ENCODE measurements around the gene SNRNP40. TPM values are rescaled to one million over a fixed set of nuclear protein-coding genes. Genes with fewer than 3 reads are reported as not detected.

The SNRNP40 gene
- polyA plus RNA-seq, 1 donor (not counting 4 experiments of a cell fraction or from before 2014, with no cell fraction given): 57.4 TPM

- peak overlapping the region; percentile 2 for H3K9ac ChIP-seq (ENCODE audit: control insufficient read depth, extremely low read depth, insufficient read depth, low read length)
- H3K27me3 ChIP-seq (ENCODE audit: control insufficient read depth, extremely low read depth, insufficient read depth, low read length): no peaks in the 10 kb centered on the region
- peaks cover 13 to 25% of the 10 kb centered on the region in 2 experiments for H3K36me3 ChIP-seq (ENCODE audit: control insufficient read depth in 2 of 2, extremely low read depth in 1 of 2, insufficient read depth in 2 of 2, low read length in 2 of 2)
- FAIRE-seq (peak; percentile 69), DNase-seq (ENCODE audit: low read depth, low spot score) (peak; percentile 32)
- dilution Hi-C loops (cut with MboI; ENCODE audit: extremely low pct_ligation_motif_present, low sequenced_read_pairs): no loop called here
- H3K4me1 ChIP-seq (ENCODE audit: control insufficient read depth, extremely low read depth, insufficient read depth, low read length): peaks cover 10% of the 10 kb centered on the region
- no peaks in the 10 kb centered on the region for H3K9me1 ChIP-seq (ENCODE audit: control insufficient read depth, extremely low read depth, insufficient read depth, low read length)
- H3K79me2 ChIP-seq (ENCODE audit: control insufficient read depth, insufficient read depth, low read length): peaks cover 43% of the 10 kb centered on the region
- no peaks in the 10 kb centered on the region for H4K20me1 ChIP-seq (ENCODE audit: control insufficient read depth, extremely low read depth, insufficient read depth, low read length)
- TF ChIP-seq EZH2 (IDR thresholded peaks at IDR 0.05; ENCODE audit: low read length) (no peak), CTCF (optimal IDR thresholded peaks at IDR 0.05 in 1 of 3, IDR thresholded peaks at IDR 0.05 in 1 of 3, conservative IDR thresholded peaks at IDR 0.05 in 1 of 3; ENCODE audit: extremely low read depth in 1 of 3, insufficient read depth in 2 of 3, low read length in 3 of 3) (no peak)
- H3K9me3 ChIP-seq (ENCODE audit: control insufficient read depth, low read depth, low read length): no peaks in the 10 kb centered on the region
- H3K27ac ChIP-seq (ENCODE audit: control insufficient read depth, insufficient read depth, low read length): peak overlapping the region; percentile 79
- peak overlapping the region; percentile 8 for H2AFZ ChIP-seq (ENCODE audit: control insufficient read depth, low read length)
- H3K4me2 ChIP-seq (ENCODE audit: control insufficient read depth, extremely low read depth, insufficient read depth, low read depth, low read length): peak overlapping the region; percentile 20
- no peak overlapping the region for H3K4me3 ChIP-seq (ENCODE audit: control insufficient read depth in 2 of 3, extremely low read depth in 1 of 3, insufficient read depth in 2 of 3, low read depth in 1 of 3, low read length in 3 of 3)
Observed at GRCh38 chr1:31306278-31306677, 9.7 kb upstream of the SNRNP40 start.

GRCh38 chr1:31302709-31303441, 6.3 kb upstream of the SNRNP40 start:
- Histone ChIP-seq H3K4me2 (ENCODE audit: control insufficient read depth, extremely low read depth, insufficient read depth, low read depth, low read length) (no peak overlapping the region), H3K4me3 (ENCODE audit: control insufficient read depth in 2 of 3, extremely low read depth in 1 of 3, insufficient read depth in 2 of 3, low read depth in 1 of 3, low read length in 3 of 3) (no peak overlapping the region), H3K36me3 (ENCODE audit: control insufficient read depth in 2 of 2, extremely low read depth in 1 of 2, insufficient read depth in 2 of 2, low read length in 2 of 2) (peaks cover 4 to 11% of the 10 kb centered on the region in 2 experiments), H3K4me1 (ENCODE audit: control insufficient read depth, extremely low read depth, insufficient read depth, low read length) (peaks cover 24% of the 10 kb centered on the region), H3K27me3 (ENCODE audit: control insufficient read depth, extremely low read depth, insufficient read depth, low read length) (no peaks in the 10 kb centered on the region), H3K79me2 (ENCODE audit: control insufficient read depth, insufficient read depth, low read length) (peaks cover 65% of the 10 kb centered on the region), H3K9ac (ENCODE audit: control insufficient read depth, extremely low read depth, insufficient read depth, low read length) (no peak overlapping the region), H3K27ac (ENCODE audit: control insufficient read depth, insufficient read depth, low read length) (no peak overlapping the region), H3K9me3 (ENCODE audit: control insufficient read depth, low read depth, low read length) (no peaks in the 10 kb centered on the region), H2AFZ (ENCODE audit: control insufficient read depth, low read length) (no peak overlapping the region), H3K9me1 (ENCODE audit: control insufficient read depth, extremely low read depth, insufficient read depth, low read length) (peaks cover 2% of the 10 kb centered on the region), H4K20me1 (ENCODE audit: control insufficient read depth, extremely low read depth, insufficient read depth, low read length) (no peaks in the 10 kb centered on the region)
- no peak for FAIRE-seq
- DNase-seq (ENCODE audit: low read depth, low spot score): no peak
- dilution Hi-C loops (cut with MboI; ENCODE audit: extremely low pct_ligation_motif_present, low sequenced_read_pairs): no loop called here
- TF ChIP-seq EZH2 (IDR thresholded peaks at IDR 0.05; ENCODE audit: low read length): no peak
- TF ChIP-seq CTCF (optimal IDR thresholded peaks at IDR 0.05 in 1 of 3, IDR thresholded peaks at IDR 0.05 in 1 of 3, conservative IDR thresholded peaks at IDR 0.05 in 1 of 3; ENCODE audit: extremely low read depth in 1 of 3, insufficient read depth in 2 of 3, low read length in 3 of 3): no peak

All from keratinocyte (primary cell).